Islet of Langerhans (tissue), 1 donor: ENCODE data around the gene RRP12.

Source experiments
- FAIRE-seq: peaks from one replicate; lab custom pipeline; 2011; peaks lifted over from hg19 to GRCh38; lab: Jason Lieb, UNC

The RRP12 gene

DNA sequence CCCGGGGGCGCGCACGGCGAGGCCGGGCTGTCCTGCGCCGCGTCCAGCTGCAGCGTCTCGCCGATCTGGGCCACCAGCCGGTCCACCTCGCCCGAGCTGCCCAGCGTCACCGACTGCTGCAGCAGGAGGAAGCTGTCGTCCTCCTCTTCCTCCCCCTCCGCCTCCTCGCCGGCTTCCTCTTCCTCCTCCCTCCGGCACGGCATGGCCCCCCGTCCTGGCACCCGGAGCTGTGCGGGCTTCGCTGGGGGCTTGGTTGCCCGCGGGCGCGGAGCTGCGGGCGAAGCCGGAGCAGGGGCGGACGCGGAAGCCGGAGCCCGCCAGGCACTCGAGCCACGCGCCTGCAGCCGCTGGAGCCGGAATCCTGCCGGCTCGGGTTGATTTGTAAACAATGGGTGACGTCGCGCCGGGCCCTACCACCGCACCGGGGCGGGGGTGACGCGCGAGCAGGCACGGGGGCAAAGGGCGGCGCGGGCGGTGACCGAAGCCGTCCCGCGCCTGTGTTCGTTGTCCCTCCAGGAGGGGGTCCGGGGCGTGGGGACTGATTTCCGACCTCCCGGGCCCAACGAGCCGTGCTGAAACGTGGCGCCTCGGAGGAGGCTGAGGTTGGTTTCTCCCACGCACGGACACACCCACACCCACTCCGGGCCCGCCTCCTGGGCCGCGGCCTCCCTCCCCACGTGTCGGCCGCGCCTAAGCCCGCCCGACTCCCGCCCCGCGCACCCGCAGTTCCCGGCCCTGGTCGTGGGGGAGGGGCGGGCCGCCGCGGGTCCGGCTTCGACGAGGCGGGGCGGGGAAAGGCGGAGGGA lies 66.6 kb downstream of the RRP12 start, which contains the start of gene FRAT2:
FRAT2 (minus strand) TSS at position 360 of the 806 bp plus-strand sequence; CDS start at position 203, 157 bp downstream.
- FAIRE-seq = no peak

DNA sequence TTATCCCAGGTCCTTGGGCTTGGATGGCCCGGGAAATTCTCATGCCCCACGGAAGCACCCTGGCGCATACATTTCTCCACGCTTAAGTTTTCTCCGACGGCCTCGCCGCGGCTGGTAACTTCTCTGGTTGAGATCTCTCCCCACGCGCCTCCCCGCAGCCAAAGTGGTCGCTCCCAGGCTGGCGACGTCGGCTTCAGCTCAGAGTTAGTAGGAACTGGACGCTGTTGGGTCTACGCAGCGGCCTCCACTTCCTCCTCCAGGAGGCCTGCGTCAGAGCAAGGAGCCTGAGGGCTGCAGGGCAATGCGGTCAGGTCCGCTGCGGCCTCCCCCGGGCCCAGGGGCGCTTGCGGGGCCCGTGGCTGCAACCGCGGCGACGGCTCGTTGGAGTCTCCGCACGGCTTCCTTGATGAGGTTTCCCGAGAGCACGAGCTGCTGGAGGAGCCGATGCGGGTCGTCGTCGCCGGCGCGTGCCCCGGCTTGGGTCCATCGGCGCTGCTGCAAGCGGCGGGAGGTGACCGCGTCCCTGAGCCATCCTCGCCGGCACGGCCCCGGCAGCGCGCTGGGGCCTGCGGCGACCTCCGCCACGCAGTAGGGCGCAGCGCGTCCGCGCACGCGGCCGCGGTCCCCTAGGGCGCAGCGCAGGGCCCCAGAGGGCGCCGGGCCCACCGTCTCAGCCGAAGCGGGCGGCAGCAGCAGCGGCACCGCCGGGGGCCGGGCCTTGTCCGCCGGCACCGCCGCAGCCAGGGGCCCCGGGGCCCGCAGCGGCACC lies 67.4 kb downstream of the RRP12 start:
- FAIRE-seq = no peak

DNA sequence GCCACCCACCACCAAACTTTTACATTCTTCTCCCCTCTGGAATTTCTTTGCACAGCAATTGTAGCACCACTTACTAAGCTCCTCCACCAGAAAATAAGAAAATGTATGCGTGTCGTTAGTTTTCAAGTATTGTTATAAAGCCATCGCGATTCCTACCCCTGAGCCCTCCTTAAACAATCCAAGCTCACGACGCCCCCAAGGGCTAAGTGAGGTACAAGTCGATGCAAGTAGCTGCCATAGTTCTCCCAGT lies 67.9 kb downstream of the RRP12 start:
- no peak for FAIRE-seq

DNA sequence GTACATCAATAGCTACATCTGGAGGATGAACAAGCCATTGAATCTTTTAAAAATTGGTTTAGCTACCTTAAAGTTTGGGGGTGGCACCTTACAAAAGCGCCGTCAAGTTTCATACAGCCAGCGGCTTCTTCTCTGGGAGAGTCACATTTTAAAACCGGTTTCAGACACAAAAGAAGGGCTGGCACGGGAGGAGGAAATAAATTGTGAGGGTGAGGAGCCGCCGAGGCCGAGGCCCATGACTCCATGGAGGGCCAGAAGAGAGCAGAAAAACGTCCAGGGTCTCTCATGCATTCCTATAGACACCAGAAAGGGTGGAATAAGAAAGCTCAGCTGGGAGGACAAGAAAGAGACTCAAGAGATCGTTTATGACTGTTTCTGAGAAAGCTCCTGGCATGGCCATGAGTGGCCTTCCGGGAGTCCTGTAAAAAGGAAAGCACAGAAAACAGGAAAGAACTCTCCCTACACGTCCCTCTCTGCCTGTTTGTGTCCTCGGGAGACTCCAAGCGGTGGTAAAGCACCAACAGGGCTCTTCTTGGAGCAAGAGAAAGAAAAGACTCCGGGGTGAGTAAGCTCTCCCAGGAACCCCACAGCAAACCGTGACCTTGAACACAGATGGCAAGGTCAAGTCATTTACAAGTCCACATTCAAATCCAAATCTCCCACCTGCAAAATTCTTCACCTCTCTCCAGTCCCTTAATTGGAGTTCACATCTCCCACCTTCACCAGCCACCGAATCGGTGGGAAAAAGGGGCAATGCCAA lies 68.4 kb downstream of the RRP12 start:
- FAIRE-seq = no peak

DNA sequence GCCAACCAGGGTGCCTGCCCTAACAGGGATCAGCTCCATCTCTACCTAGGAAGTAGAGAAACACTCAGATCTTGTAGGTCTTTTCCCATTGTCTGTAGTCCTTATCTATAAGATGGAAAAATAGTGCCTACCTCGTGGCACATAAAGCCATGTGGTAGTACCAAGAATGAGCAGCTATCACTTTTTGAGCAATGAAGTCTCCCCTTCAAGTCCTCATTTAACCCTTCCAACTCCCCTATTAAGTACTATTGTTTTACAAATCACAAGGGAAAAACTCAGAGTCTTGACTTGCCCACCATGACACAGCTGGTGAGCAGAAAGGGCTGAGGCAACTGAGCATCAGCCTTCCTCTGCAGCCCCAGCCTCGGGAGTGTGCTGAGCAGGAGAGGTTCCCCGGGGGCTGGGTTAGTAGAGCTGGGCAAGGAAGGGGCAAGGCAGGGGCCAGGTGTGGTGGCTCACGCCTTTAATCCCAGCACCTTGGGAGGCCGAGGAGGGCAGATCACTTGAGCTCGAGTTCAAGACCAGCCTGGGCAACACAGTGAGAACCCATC lies 69.9 kb downstream of the RRP12 start:
- FAIRE-seq = no peak

DNA sequence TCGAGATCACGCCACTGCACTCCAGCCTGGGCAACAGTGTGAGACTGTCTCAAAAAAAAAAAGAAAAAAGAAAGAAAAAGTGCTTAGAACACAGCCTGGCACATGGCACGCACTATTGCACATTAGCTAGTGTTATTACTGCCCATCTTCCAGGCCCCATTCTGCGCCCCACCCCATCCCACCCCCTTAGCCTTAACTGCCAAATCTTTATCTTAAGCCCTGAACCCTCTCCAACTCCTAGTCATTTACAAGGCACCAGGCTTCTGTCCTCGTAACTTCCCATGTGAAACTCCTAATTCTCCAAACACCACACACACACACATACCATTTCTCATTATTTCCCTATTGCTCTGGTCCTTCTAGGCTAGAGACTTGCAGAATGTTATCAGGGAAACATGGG lies 71.4 kb downstream of the RRP12 start:
- FAIRE-seq = no peak

DNA sequence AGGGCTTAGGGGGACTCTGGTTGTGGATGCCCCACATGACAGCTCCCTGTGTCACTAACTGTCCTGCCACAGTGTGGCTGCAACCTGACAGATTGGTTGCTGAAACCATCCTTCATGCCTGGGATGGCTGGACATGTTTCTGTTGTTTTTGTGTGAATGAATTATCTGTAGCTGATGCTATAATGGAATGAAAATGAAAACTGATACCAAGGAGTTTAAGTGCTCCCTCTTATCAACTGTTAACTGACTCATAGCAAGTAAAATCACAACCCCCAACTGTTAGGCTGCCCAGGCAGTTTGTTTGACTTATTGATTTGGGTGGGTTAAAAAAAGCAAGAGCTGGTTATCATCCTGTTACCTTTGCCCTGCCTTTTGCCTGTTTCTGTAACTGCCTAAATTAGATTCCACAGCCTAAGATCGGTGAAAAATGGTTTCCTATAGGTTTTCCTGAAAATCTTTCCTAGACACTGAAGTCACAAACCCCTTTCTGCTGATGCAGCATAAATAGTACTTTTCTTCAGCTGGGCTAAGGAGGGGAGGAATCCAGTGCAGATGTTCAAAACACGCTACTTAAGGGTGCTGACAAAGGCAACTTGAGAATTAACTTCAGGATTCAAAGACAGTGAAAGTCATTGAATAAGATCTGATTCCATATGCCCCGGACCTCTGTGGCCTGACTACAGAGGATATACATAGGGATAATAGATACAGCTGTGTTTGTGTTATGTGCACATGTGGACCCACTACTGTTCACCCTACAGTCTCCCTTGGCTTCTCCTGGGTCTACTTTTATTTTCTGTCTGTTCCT lies 72.3 kb downstream of the RRP12 start:
- FAIRE-seq = no peak

DNA sequence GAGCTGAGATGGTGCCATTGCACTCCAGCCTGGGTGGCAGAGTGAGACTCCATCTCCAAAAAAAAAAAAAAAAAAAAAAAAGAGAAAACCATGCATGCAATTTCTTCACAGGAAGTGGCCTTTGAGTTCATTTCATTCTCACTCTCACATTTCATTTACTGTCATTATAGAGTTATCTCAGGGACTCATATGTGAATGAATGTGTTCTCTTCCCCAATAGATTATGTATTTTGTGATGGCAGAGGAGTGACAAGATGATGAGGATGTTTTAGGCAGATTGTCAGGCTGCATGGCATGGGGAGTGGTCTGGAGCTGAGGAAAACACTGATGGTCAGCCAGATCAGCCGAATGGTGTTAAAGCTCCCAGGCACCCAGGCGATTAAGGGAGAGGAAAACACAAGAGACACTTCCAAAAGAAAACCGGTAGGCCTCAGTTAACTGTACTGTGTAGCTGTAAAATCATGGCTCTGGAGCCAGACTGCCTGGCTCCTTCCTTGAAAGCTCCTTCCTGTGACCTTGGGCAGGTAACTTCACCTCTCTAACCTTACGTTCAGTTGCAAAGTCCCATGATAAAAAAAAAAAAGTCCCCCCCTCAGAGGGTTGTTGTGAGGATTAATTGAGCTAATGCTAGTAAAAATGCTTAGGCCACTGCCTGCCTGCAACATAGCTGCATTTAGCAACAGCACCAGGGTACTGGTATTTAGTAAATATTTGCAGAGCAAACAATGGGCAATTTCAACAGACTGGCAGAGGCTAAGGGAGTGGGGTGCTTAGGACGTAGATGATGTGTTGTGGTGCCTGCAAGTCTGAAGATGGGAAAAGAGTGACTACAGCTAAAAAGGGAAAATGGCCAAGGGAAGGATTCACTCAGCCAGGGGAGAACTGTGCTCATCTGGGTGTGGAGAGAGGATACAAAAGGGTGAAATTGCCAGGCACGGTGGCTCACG lies 73.5 kb downstream of the RRP12 start:
- no peak for FAIRE-seq

DNA sequence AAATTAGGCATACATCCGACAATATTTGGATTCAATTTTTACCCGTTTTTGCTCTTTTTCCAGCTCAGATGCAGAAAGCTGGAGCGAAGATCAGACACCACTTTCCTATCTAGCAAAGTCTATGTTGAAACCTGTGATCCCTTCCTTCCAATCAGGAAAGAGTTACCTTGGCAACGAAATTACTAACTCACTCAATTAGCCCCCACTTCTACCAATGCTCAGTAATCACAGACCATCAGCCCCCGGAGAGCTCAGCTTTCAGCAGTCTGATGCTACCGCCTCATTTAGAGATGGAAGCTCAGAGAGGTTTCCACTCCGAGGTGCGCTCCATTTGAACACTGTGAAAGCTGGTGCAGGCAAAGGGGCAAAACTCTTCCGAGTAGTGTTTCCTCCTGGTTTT lies 75.4 kb downstream of the RRP12 start:
- no peak for FAIRE-seq

DNA sequence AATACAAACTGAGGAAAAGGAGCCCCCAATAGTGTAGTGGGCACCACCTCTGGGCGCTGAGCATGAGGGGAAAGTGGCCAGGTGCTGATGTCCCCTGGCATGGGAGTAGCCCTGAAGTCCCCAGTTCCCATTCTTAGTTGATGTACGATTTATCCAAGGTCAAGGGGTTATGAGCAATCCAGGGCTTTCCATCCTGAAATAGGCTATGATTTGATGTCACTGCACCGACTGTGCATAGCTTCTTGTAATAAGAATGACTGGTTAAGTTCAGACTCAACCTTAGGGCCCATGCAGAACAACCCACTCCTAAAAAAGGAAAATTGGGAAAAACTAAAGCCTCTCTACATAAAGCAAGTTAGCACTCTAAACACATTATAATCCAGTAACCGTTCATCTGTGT lies 77.6 kb downstream of the RRP12 start:
- FAIRE-seq = no peak

DNA sequence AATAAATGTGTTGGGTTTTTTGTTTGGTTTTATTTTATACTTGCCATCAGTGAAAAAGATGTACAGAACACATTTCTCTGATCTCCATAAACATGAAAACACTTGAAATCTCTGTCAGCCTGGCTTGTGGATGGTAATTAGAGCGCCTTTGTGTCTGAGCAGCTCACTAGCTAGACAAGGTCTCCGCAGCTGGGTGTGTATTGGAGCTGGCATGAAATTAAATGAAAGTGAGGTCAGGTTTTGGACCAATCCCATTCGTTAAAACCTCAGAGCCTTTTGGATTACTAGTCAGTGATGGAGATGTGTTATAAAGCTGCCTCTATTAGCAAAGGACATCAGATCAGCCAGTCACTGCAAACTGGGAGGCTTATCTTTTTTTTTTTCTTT lies 79.3 kb downstream of the RRP12 start:
- FAIRE-seq = no peak

DNA sequence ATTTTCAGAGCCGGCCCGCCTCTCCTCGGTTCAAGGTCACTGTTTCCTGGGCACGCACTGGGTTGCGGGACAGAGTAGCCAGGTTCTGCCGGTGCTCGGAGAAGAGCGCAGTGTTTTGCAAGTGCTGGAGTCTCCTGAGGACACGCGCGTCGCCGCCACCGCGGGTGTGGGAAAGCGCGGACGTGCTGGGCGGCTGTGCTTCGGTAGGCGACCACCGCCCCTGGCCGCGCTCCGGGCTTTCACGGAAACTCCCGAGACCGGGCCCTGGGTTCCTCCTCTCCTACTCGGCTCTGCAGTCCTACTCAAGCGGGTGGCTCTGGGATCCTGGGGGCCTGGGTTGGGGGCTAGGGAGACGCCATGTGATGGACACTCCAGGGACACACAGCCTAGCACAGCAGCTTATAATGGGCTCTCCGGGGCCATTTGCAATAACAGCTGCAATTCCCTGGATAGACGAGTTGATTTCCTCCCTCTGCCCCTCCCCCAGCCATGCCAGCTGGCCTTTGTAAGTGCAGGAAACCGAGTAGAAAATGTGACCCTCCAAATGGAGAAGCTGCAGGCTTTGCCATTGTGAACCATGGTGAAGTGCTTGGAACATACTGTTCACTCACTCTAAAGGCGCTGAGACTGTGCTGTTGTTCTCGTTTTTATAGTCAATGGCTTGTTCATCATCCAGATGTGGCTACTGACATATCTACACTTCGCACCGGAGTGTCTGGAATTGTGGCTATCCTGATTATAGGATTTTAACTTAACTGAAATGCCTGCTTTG lies 79.9 kb downstream of the RRP12 start:
- FAIRE-seq = no peak

DNA sequence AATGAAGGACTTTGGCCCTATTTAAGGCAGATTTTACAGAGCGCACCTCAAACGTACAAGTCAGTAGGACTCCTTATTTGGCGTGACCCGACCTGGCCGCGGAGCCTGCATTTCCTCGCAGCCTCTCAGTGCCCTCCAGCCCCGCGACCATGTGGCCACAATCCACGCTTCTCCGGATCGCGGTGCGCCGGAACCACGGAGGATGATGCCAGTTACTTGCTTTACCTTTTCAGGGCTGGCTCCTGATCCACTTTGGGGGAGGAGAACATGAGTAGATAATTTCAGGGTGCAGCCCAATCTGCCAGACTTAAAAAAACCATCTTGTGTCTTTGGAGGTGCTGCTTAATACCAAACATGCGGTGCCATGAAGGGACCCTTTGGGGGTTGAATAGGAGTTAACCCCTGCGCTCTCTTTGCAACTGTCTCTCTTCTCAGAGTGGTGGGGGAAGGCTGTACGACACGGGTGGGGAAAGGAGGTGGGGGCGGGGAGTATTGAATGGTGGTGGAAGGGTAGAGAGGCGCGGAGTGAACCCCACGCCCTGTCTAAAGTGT lies 80.6 kb downstream of the RRP12 start:
- no peak for FAIRE-seq

DNA sequence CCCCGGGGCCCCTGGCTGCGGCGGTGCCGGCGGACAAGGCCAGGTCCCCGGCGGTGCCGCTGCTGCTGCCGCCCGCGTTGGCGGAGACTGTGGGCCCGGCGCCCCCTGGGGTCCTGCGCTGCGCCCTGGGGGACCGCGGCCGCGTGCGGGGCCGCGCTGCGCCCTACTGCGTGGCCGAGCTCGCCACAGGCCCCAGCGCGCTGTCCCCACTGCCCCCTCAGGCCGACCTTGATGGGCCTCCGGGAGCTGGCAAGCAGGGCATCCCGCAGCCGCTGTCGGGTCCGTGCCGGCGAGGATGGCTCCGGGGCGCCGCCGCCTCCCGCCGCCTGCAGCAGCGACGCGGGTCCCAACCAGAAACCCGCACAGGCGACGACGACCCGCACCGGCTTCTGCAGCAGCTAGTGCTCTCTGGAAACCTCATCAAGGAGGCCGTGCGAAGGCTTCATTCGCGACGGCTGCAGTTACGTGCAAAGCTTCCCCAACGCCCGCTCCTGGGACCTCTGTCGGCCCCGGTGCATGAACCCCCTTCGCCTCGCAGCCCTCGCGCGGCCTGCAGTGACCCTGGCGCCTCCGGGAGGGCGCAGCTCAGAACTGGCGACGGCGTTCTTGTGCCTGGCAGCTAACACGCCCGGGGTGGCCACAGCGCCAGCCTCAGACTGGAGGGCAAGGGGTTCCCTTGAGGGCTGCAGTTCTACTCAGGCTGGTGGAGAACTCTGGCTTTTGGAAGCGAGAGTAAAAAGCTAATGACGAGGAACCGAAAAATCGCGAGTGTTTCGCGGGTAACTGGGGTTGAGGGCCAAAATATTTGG lies 81.3 kb downstream of the RRP12 start:
- no peak for FAIRE-seq

DNA sequence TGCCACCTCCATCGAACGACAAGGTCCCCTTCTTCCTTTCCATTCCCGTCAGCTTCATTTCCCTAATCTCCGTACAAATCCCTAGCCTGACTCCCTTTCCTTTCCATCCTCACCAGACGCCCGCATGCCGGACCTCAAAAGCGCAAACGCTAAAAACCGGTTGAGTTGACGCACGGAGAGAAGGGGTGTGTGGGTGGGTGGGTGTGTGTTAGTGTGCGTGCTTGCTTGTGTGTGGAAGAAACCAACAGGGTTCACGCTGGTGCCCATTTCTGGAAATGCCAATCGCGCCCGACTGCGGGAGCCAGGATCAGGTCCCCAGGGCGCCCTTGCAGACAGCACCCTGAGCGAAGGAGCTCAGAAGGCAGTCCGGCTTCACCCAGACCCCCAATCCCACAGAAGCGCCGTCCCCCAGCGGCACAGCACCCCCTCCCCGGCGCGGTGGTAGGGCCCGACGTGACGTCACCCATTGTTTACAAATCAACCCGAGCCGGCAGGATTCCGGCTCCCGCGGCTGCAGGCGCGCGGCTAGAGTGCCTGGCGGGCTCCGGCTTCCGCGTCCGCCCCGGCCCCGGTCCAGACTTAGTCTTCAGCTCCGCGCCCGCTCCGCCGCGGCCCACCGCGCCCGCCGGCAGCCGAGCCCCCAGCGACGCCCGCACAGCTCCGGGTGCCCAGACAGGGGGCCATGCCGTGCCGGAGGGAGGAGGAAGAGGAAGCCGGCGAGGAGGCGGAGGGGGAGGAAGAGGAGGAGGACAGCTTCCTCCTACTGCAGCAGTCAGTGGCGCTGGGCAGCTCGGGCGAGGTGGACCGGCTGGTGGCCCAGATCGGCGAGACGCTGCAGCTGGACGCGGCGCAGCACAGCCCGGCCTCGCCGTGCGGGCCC lies 82.1 kb downstream of the RRP12 start, which contains the start of gene FRAT1:
FRAT1 (plus strand) TSS at position 500 of the 880 bp plus-strand sequence; CDS start at position 683, 183 bp downstream.
- no peak for FAIRE-seq

DNA sequence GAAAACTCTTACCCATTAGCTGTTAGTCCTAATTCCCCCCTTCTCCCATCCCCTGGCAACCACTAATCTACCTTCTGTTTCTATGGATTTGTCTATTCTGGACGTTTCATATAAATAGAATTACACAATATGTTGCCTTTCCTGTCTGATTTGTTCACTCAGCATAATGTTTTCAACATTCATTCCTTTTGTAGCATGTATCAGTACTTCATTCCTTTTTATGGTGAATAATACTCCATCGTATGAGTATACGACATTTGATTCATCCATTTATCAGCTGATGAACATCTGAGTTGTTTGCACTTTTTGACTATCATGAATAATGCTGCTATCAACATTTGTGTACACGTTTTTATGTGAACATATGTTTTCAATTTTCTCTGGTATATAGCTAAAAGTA lies 86.5 kb downstream of the RRP12 start:
- FAIRE-seq = no peak

DNA sequence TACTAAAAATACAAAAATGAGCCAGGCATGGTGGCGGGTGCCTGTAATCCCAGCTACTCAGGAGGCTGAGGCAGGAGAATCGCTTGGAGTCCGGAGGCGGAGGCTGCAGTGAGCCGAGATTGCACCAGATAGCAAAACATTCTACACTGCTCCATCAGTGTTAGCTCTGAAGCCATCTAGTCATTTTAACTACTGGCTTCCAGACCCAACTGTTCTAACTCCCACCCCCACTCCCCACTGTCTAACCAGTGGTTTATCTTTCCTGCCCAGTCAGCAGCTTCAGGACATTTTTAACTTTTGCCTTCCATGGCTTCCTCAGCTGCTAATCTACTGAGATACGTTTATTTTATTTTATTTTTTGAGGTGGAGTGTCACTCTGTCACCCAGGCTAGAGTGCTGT lies 88.2 kb downstream of the RRP12 start:
- FAIRE-seq = no peak
